Esophagus muscularis mucosa (tissue), 4 donors: Measurements from ENCODE around the gene THSD4. TPM values are rescaled to one million over a fixed set of nuclear protein-coding genes. Genes with fewer than 3 reads are reported as not detected.

Experiments used
- DNase-seq: peaks from one replicate; pipeline ENCODE4 v3.0.0-alpha.2; 2017; ENCODE audit errors: extremely low spot score
- H3K27ac ChIP-seq, 4 donors: fragments of 200-600 bp; sonication (generic); replicated peaks in 1 of 4; 1 replicate in 3 of 4; 2 replicates in 1 of 4; pipeline ENCODE4 v1.5.1; 2016 to 2019; ENCODE audit warnings: mild to moderate bottlenecking in 1 of 4
- H3K27me3 ChIP-seq, 4 donors: fragments of 200-600 bp; sonication (generic); one replicate each; pipeline versions ENCODE4 v1.5.1 to v1.6.0; 2016 to 2019
- H3K36me3 ChIP-seq, 4 donors: fragments of 200-600 bp; sonication (generic); one replicate each; pipeline ENCODE4 v1.5.1; 2016 to 2019
- H3K4me1 ChIP-seq, 4 donors: fragments of 200-600 bp; sonication (generic); one replicate each; pipeline ENCODE4 v1.5.1; 2016 to 2019
- H3K4me3 ChIP-seq, 4 donors: fragments of 200-600 bp; sonication (generic); 1 replicate in 2 of 4; 2 replicates in 2 of 4; pipeline ENCODE4 v1.5.1; 2016 to 2019; ENCODE audit warnings: mild to moderate bottlenecking in 4 of 4, moderate library complexity in 1 of 4
- H3K9me3 ChIP-seq, 4 donors: fragments of 200-600 bp; sonication (generic); 1 replicate in 3 of 4; 2 replicates in 1 of 4; pipeline ENCODE4 v1.5.1; 2016 to 2019
- CTCF ChIP-seq, 3 experiments: fragments of 200-600 bp in 2 of 3; fragments of 450-650 bp in 1 of 3; sonication (generic) in 2 of 3; IDR thresholded peaks; one replicate each; pipeline ENCODE4 v1.5.1; 2017 to 2019; ENCODE audit warnings: antibody characterized with exemption in 3 of 3, mild to moderate bottlenecking in 2 of 3, moderate library complexity in 1 of 3
- EP300 ChIP-seq: sonication (generic); formaldehyde crosslinking; IDR thresholded peaks from one replicate; pipeline ENCODE4 v1.6.1; 2017; ENCODE audit warnings: antibody characterized with exemption
- POLR2A ChIP-seq: fragments of 450-650 bp; IDR thresholded peaks from one replicate; pipeline ENCODE4 v1.6.1; 2017; ENCODE audit warnings: antibody characterized with exemption, moderate library complexity, mild to moderate bottlenecking, low read depth
- POLR2AphosphoS5 ChIP-seq, 2 donors: sonication (generic); formaldehyde crosslinking; IDR thresholded peaks; one replicate each; pipeline ENCODE4 v1.6.1; 2017; ENCODE audit warnings: antibody characterized with exemption in 2 of 2
- WGBS: methylation state at CpG from one replicate; pipeline ENCODE4 v1.1.5; 2018; 5-methylcytosine and 5-hydroxymethylcytosine counted together
- intact Hi-C: fragments of 100-400 bp; cut with DNase I; formaldehyde crosslinking; loops from one replicate; pipeline ENCODE4 v1.15.1; 2023
- total RNA-seq, 4 donors: library from RNA; depleted of rRNA; stranded (reverse); fragments of >200 nt; gene quantifications; one replicate each; pipeline versions ENCODE4 v1.1.0 to v1.2.1, GENCODE V29; 2016

The THSD4 gene
- total RNA-seq, 4 donors from 2014 or later: 3.2 to 6.6 (median 5.6) TPM

GRCh38 chr15:71078506-71079207 is 36.6 kb upstream of the THSD4 start:
- WGBS: 81% methylated on average over 6 of the region's 6 CpGs
- H3K36me3 ChIP-seq: no peaks in the 10 kb centered on the region
- H3K27ac ChIP-seq: no peak overlapping the region
- DNase-seq: no peak
- intact Hi-C loops: no loop called here
- H3K9me3 ChIP-seq: no peaks in the 10 kb centered on the region
- peaks cover 0 to 10% (median 2%) of the 10 kb centered on the region in 4 donors for H3K4me1 ChIP-seq
- no peaks in the 10 kb centered on the region for H3K27me3 ChIP-seq
- TF ChIP-seq POLR2A (no peak), POLR2AphosphoS5 (IDR thresholded peaks at IDR 0.05) (no peak), CTCF (IDR thresholded peaks at IDR 0.05) (no peak), EP300 (no peak)
- no peak overlapping the region for H3K4me3 ChIP-seq

GRCh38 chr15:71079208-71080044 is 35.8 kb upstream of the THSD4 start:
- H3K36me3 ChIP-seq: no peaks in the 10 kb centered on the region
- intact Hi-C loops: no loop called here
- TF ChIP-seq CTCF (IDR thresholded peaks at IDR 0.05) (no peak), EP300 (no peak), POLR2AphosphoS5 (IDR thresholded peaks at IDR 0.05) (no peak), POLR2A (no peak)
- DNase-seq: no peak
- H3K4me3 ChIP-seq: no peak overlapping the region
- no peak overlapping the region for H3K27ac ChIP-seq
- H3K27me3 ChIP-seq: peaks cover 0 to under 1% (median 0%) of the 10 kb centered on the region in 4 donors
- WGBS: 73% methylated on average over 6 of the region's 6 CpGs
- peaks cover 0 to 10% (median 2%) of the 10 kb centered on the region in 4 donors for H3K4me1 ChIP-seq
- H3K9me3 ChIP-seq: no peaks in the 10 kb centered on the region

- Histone ChIP-seq H3K4me3 (no peak overlapping the region), H3K36me3 (no peaks in the 10 kb centered on the region), H3K4me1 (peaks cover 0 to 10% (median 2%) of the 10 kb centered on the region in 4 donors), H3K27me3 (peaks cover 0 to 5% (median 0%) of the 10 kb centered on the region in 4 donors), H3K27ac (no peak overlapping the region), H3K9me3 (no peaks in the 10 kb centered on the region)
- intact Hi-C loops: no loop called here
- TF ChIP-seq POLR2AphosphoS5 (IDR thresholded peaks at IDR 0.05) (no peak), EP300 (no peak), POLR2A (no peak), CTCF (IDR thresholded peaks at IDR 0.05) (no peak)
- DNase-seq: no peak
- WGBS: 93% methylated on average over 6 of the region's 7 CpGs
These were observed 35.1 kb upstream of the THSD4 start for GRCh38 chr15:71080166-71080565.

GRCh38 chr15:71080705-71081104 is 34.6 kb upstream of the THSD4 start:
- intact Hi-C loops: no loop called here
- peaks cover 0 to 7% (median 0%) of the 10 kb centered on the region in 4 donors for H3K27me3 ChIP-seq
- 82% methylated on average over 1 of the region's 1 CpG for WGBS
- H3K4me3 ChIP-seq: no peak overlapping the region
- no peak overlapping the region for H3K27ac ChIP-seq
- H3K36me3 ChIP-seq: no peaks in the 10 kb centered on the region
- H3K9me3 ChIP-seq: no peaks in the 10 kb centered on the region
- TF ChIP-seq EP300 (no peak), POLR2A (no peak), POLR2AphosphoS5 (IDR thresholded peaks at IDR 0.05) (no peak), CTCF (IDR thresholded peaks at IDR 0.05) (no peak)
- no peak for DNase-seq
- H3K4me1 ChIP-seq: peaks cover 0 to 10% (median 2%) of the 10 kb centered on the region in 4 donors
